Lung (tissue), 16 donors: ENCODE measurements around the gene ABHD8. TPM values are rescaled to one million over a fixed set of nuclear protein-coding genes. Genes with fewer than 3 reads are reported as not detected.

Experiments
- ATAC-seq: fragments of 200-7000 bp; cut with Tn5 transposase; one replicate; pipeline ENCODE4 v1.9.1; 2020; ENCODE audit warnings: moderate number of reproducible peaks; ENCODE audit not compliant: insufficient read depth, low FRiP score
- DNase-seq, 3 donors: peaks; one replicate each; pipeline ENCODE4 v3.0.0-alpha.2; 2013 to 2017
- H3K27ac ChIP-seq, 2 donors: one replicate each; pipeline ENCODE4 v1.5.1; 2013; ENCODE audit warnings: mild to moderate bottlenecking in 2 of 2, moderate library complexity in 2 of 2, control low read depth in 1 of 2, inconsistent platforms in 1 of 2, low read depth in 1 of 2, low read length in 1 of 2
- H3K27me3 ChIP-seq, 3 donors: one replicate each; pipeline ENCODE4 v1.5.1; 2013; ENCODE audit warnings: low read length in 2 of 3; ENCODE audit not compliant: control insufficient read depth in 3 of 3, insufficient read depth in 3 of 3
- H3K36me3 ChIP-seq, 4 donors: one replicate each; pipeline ENCODE4 v1.5.1; 2013; ENCODE audit warnings: low read length in 4 of 4, mild to moderate bottlenecking in 1 of 4, moderate library complexity in 1 of 4; ENCODE audit not compliant: control insufficient read depth in 4 of 4, insufficient read depth in 4 of 4
- H3K4me1 ChIP-seq, 5 donors: one replicate each; pipeline ENCODE4 v1.5.1; 2013; ENCODE audit warnings: low read length in 5 of 5, mild to moderate bottlenecking in 2 of 5, moderate library complexity in 1 of 5; ENCODE audit not compliant: control insufficient read depth in 5 of 5, insufficient read depth in 5 of 5
- H3K4me3 ChIP-seq: one replicate; pipeline ENCODE4 v1.5.1; 2013; ENCODE audit warnings: mild to moderate bottlenecking, control low read depth, moderate library complexity
- H3K9ac ChIP-seq, 2 donors: one replicate each; pipeline ENCODE4 v1.5.1; 2013; ENCODE audit warnings: low read length in 2 of 2, control low read depth in 1 of 2; ENCODE audit not compliant: insufficient read depth in 1 of 2
- H3K9me3 ChIP-seq, 4 donors: one replicate each; pipeline ENCODE4 v1.5.1; 2013; ENCODE audit warnings: low read length in 3 of 4, mild to moderate bottlenecking in 1 of 4, moderate library complexity in 1 of 4; ENCODE audit not compliant: control insufficient read depth in 4 of 4, insufficient read depth in 3 of 4
- CTCF ChIP-seq: IDR thresholded peaks from 2 replicates; pipeline ENCODE4 v1.5.1; 2012; ENCODE audit warnings: mild to moderate bottlenecking; ENCODE audit errors: control extremely low read depth, extremely low read depth
- WGBS, 2 donors: extraction: QIAGEN DNeasy Blood & Tissue Kit; methylation state at CpG; one replicate each; pipeline ENCODE4 v1.1.7; 2013; 5-methylcytosine and 5-hydroxymethylcytosine counted together
- long read RNA-seq, 5 donors: transcript quantifications; one replicate each; lab custom pipeline, GENCODE V29; 2026
- polyA plus RNA-seq, 2 donors: library from polyadenylated mRNA; stranded (reverse); fragments of 200-250 nt; gene quantifications; one replicate each; pipeline ENCODE4 v1.2.1, GENCODE V29; 2013
- total RNA-seq, 2 donors: library from RNA; depleted of rRNA in 1 of 2; stranded (reverse); fragments of >200 nt in 1 of 2; gene quantifications; one replicate each; pipeline ENCODE4 v1.2.1, GENCODE V29; 2014 to 2021
- donor health status: control.
- donor health status: control.
- donor health status: Bipolar disorder and iron deficiency.
- donor health status: healthy.
- donor health status: DM: yes; HTN: yes; CAD: no.

ABHD8 gene
- total RNA-seq (10 to 100 TPM; 12.8 to 23.0 TPM), polyA plus RNA-seq (10 to 100 TPM; 14.9 to 15.4 TPM)
- long read RNA-seq, donor 1, transcript ABHD8-201 (5 exons, 2,090 nt), result major isoform, 7 of 83 reads
- long read RNA-seq, donor 1, partial matches to known transcripts, result 76 of 83 reads
- long read RNA-seq, donor 1, other reads (novel, unspliced or antisense), result 0 of 83 reads
- long read RNA-seq, donor 2, partial matches to known transcripts, result 34 of 37 reads
- long read RNA-seq, donor 2, other reads (novel, unspliced or antisense), result 0 of 37 reads
- long read RNA-seq, donor 3, partial matches to known transcripts, result 0 of 4 reads
- long read RNA-seq, donor 3, other reads (novel, unspliced or antisense), result 0 of 4 reads
- long read RNA-seq, donor 4, result 0 reads
- long read RNA-seq, donor 5, transcript ABHD8-201 (5 exons, 2,090 nt), result major isoform, 9 of 9 reads
- long read RNA-seq, donor 5, partial matches to known transcripts, result 0 of 9 reads
- long read RNA-seq, donor 5, other reads (novel, unspliced or antisense), result 0 of 9 reads

- TF ChIP-seq CTCF, result peak; percentile 18
- Histone ChIP-seq H3K9ac (peak within 1 kb of the TSS in 1 of 2 donors; percentile 11), H3K27me3 (no peaks in the 10 kb centered on the region), H3K36me3 (peaks cover 0 to 7% (median 3%) of the 10 kb centered on the region in 4 donors), H3K9me3 (peaks cover 0 to under 1% (median 0%) of the 10 kb centered on the region in 4 donors), H3K4me1 (peaks cover 2 to 31% (median 5%) of the 10 kb centered on the region in 5 donors), H3K4me3 (peak within 1 kb of the TSS; percentile 48), H3K27ac (peak within 1 kb of the TSS; percentile 57 to 68)
- DNase-seq, result peak; percentile 96 to 97 (median 97)
- WGBS, 2 donors, result 2% methylated on average over 42 to 52 of the region's 52 CpGs
- peak; percentile 83 for ATAC-seq
Observed at GRCh38 chr19:17303167-17303939, at the start of gene ABHD8. ABHD8 (minus strand) TSS chr19:17303425; CDS start chr19:17301616, 1,809 bp downstream.

GRCh38 chr19:17352608-17353280 lies 49.5 kb upstream of the ABHD8 start:
- peak; percentile 70 to 84 (median 76) for DNase-seq

More at GRCh38 chr19:17352608-17353280, 49.5 kb upstream of the ABHD8 start:
- no peaks in the 10 kb centered on the region for H3K36me3 ChIP-seq
- 36 to 42% methylated on average over 14 of the region's 14 CpGs for WGBS, 2 donors
- peak overlapping the region in 1 of 2 donors; percentile 23 for H3K27ac ChIP-seq
- peaks cover 0 to 4% (median 0%) of the 10 kb centered on the region in 3 donors for H3K27me3 ChIP-seq
- H3K9ac ChIP-seq, result no peak overlapping the region
- H3K4me1 ChIP-seq, result peaks cover 0 to 19% (median 0%) of the 10 kb centered on the region in 5 donors
- H3K4me3 ChIP-seq, result no peak overlapping the region
- no peaks in the 10 kb centered on the region for H3K9me3 ChIP-seq
- no peak for TF ChIP-seq CTCF
- ATAC-seq, result no peak
